Neuronal stem cell (in vitro differentiated cells): ENCODE data around the gene BDKRB2.
A peak's percentile ranks its signal among the peaks of the same experiment; 100 is the strongest.
"Not testable (repeated sequence)": the region's sequence is repeated elsewhere in the genome, so short reads cannot be mapped to it uniquely, and the experiment has no call there.

Experiments
- DNase-seq: peaks from one replicate; pipeline ENCODE4 v3.0.0-alpha.2; 2013; ENCODE audit warnings: low spot score
- H2AFZ ChIP-seq: one replicate; pipeline ENCODE4 v1.6.1; 2013; ENCODE audit warnings: mild to moderate bottlenecking, low read length, inconsistent platforms
- H2AK5ac ChIP-seq: 2 replicates; pipeline ENCODE4 v1.6.1; 2013; ENCODE audit warnings: low read depth, mild to moderate bottlenecking, inconsistent platforms, low read length, moderate library complexity, mixed read lengths
- H2BK120ac ChIP-seq: 2 replicates; pipeline ENCODE4 v1.6.1; 2013; ENCODE audit warnings: low read depth, mild to moderate bottlenecking, inconsistent platforms, low read length, moderate library complexity, mixed read lengths
- H2BK12ac ChIP-seq: one replicate; pipeline ENCODE4 v1.6.1; 2013; ENCODE audit warnings: low read length, inconsistent platforms
- H2BK15ac ChIP-seq: 2 replicates; pipeline ENCODE4 v1.6.1; 2013; ENCODE audit warnings: mild to moderate bottlenecking, low read length, inconsistent platforms, mixed read lengths
- H2BK5ac ChIP-seq: one replicate; pipeline ENCODE4 v1.6.1; 2013; ENCODE audit warnings: inconsistent platforms, mild to moderate bottlenecking, low read length, moderate library complexity
- H3K14ac ChIP-seq: one replicate; pipeline ENCODE4 v1.6.1; 2013; ENCODE audit warnings: low read length, inconsistent platforms
- H3K18ac ChIP-seq: 2 replicates; pipeline ENCODE4 v1.6.1; 2013; ENCODE audit warnings: low read length, inconsistent platforms
- H3K23ac ChIP-seq: 2 replicates; pipeline ENCODE4 v1.6.1; 2013; ENCODE audit warnings: low read depth, mild to moderate bottlenecking, mixed read lengths, low read length, inconsistent platforms; ENCODE audit not compliant: poor library complexity
- H3K27ac ChIP-seq: replicated peaks from 3 replicates; pipeline ENCODE4 v1.5.1; 2013; ENCODE audit warnings: low read length, inconsistent platforms
- H3K27me3 ChIP-seq, 3 experiments: 2 replicates each; pipeline ENCODE4 v1.6.1; 2013; ENCODE audit warnings: low read length in 3 of 3, mild to moderate bottlenecking in 2 of 3, inconsistent platforms in 1 of 3, low read depth in 1 of 3, mixed read lengths in 1 of 3, moderate library complexity in 1 of 3; ENCODE audit not compliant: control insufficient read depth in 3 of 3, insufficient read depth in 3 of 3
- H3K36me3 ChIP-seq, 2 donors: replicated peaks in 1 of 2; 2 replicates each; pipeline ENCODE4 v1.6.1; 2013; ENCODE audit warnings: low read length in 2 of 2; ENCODE audit not compliant: control insufficient read depth in 2 of 2, insufficient read depth in 2 of 2
- H3K4ac ChIP-seq: 2 replicates; pipeline ENCODE4 v1.6.1; 2013; ENCODE audit warnings: inconsistent platforms, mild to moderate bottlenecking, low read length, moderate library complexity
- H3K4me1 ChIP-seq, 2 donors: 1 replicate in 1 of 2; 2 replicates in 1 of 2; pipeline ENCODE4 v1.6.1; 2013; ENCODE audit warnings: low read length in 2 of 2, low read depth in 1 of 2; ENCODE audit not compliant: control insufficient read depth in 2 of 2, insufficient read depth in 1 of 2
- H3K4me2 ChIP-seq: one replicate; pipeline ENCODE4 v1.6.1; 2013; ENCODE audit warnings: mild to moderate bottlenecking, low read length, inconsistent platforms; ENCODE audit not compliant: insufficient read depth, poor library complexity, severe bottlenecking
- H3K4me3 ChIP-seq, 2 donors: 2 replicates each; pipeline ENCODE4 v1.5.1; 2013; ENCODE audit warnings: low read length in 2 of 2, mild to moderate bottlenecking in 2 of 2, inconsistent platforms in 1 of 2, moderate library complexity in 1 of 2
- H3K79me1 ChIP-seq: one replicate; pipeline ENCODE4 v1.6.1; 2013; ENCODE audit warnings: low read depth, mild to moderate bottlenecking, inconsistent platforms, low read length, moderate library complexity
- H3K9ac ChIP-seq: one replicate; pipeline ENCODE4 v1.6.1; 2013; ENCODE audit warnings: mild to moderate bottlenecking, low read depth, low read length, inconsistent platforms; ENCODE audit not compliant: poor library complexity
- H3K9me3 ChIP-seq, 2 donors: replicated peaks in 1 of 2; 2 replicates each; pipeline versions ENCODE3 to v1.6.1; 2013; ENCODE audit warnings: low read length in 2 of 2, mild to moderate bottlenecking in 2 of 2, inconsistent platforms in 1 of 2, low read depth in 1 of 2, mixed read lengths in 1 of 2, moderate library complexity in 1 of 2; ENCODE audit not compliant: control insufficient read depth in 2 of 2, insufficient read depth in 1 of 2
- H4K8ac ChIP-seq: one replicate; pipeline ENCODE4 v1.6.1; 2013; ENCODE audit warnings: low read depth, mild to moderate bottlenecking, inconsistent platforms, low read length, moderate library complexity
- H4K91ac ChIP-seq: one replicate; pipeline ENCODE4 v1.6.1; 2013; ENCODE audit warnings: low read length, low read depth, mild to moderate bottlenecking, inconsistent platforms; ENCODE audit not compliant: poor library complexity
- WGBS, 2 donors: extraction: QIAGEN DNeasy Blood & Tissue Kit; methylation state at CpG; one replicate each; pipeline ENCODE4 v1.1.7; 2013; ENCODE audit warnings: missing lambda C conversion rate in 2 of 2, mixed read lengths in 1 of 2; ENCODE audit not compliant: insufficient read length in 2 of 2, insufficient replicate concordance in 1 of 2; ENCODE audit errors: extremely low coverage in 2 of 2; 5-methylcytosine and 5-hydroxymethylcytosine counted together

Gene BDKRB2

DNA sequence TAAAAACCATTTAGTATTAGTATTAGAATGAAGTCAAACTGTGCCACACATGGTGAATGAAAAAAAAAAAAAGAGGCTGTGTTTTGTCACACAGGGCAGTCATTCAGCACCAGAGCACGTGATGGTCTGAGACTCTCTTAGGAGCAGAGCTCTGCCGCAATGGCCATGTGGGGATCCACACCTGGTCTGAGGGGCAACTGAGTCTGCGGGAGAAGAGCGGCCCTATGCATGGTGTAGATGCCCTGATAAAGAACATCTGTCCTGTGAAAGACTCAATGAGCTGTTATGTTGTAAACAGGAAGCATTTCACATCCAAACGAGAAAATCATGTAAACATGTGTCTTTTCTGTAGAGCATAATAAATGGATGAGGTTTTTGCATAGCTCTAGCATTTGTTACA, 39.1 kb downstream of the BDKRB2 start:
- H4K8ac ChIP-seq = no peak overlapping the region
- no peak overlapping the region for H3K18ac ChIP-seq
- no peaks in the 10 kb centered on the region for H3K79me1 ChIP-seq
- H3K27me3 ChIP-seq = no peaks in the 10 kb centered on the region
- no peak overlapping the region for H2BK120ac ChIP-seq
- no peak overlapping the region for H3K27ac ChIP-seq
- H2AK5ac ChIP-seq = no peak overlapping the region
- no CpG with 5 or more reads among the region's 5 CpGs for WGBS, 2 donors
- no peak overlapping the region for H2BK5ac ChIP-seq
- no peak overlapping the region for H4K91ac ChIP-seq
- H2BK15ac ChIP-seq = no peak overlapping the region
- no peak for DNase-seq
- no peak overlapping the region for H3K9ac ChIP-seq
- peaks cover 0 to 4% of the 10 kb centered on the region in 2 donors for H3K4me1 ChIP-seq
- no peaks in the 10 kb centered on the region for H3K36me3 ChIP-seq
- H3K14ac ChIP-seq = no peak overlapping the region
- no peak overlapping the region for H3K4ac ChIP-seq
- H3K23ac ChIP-seq = no peak overlapping the region
- no peak overlapping the region for H2AFZ ChIP-seq
- no peaks in the 10 kb centered on the region for H3K9me3 ChIP-seq
- no peak overlapping the region for H2BK12ac ChIP-seq
- H3K4me2 ChIP-seq = no peak overlapping the region
- H3K4me3 ChIP-seq = no peak overlapping the region

DNA sequence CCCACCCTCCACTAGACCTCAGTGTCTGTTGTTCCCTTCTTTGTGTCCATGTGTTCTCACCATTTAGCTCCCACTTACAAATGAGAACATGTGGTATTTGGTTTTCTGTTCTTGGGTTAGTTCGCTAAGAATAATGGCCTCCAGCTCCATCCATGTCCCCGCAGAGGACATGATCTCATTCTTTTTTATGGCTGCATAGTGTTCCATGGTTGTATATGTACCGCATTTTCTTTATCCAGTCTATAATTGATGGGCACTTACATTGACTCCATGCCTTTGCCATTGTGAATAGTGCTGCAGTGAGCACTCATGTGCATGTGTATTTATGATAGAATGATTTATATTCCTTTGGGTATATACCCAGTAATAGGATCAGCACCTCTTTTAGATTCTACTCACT, 40.4 kb downstream of the BDKRB2 start:
- H2AFZ ChIP-seq, H4K91ac ChIP-seq, H3K79me1 ChIP-seq, H3K4ac ChIP-seq, H3K4me3 ChIP-seq, H3K4me1 ChIP-seq, H3K27me3 ChIP-seq, H3K23ac ChIP-seq, H3K14ac ChIP-seq, H2BK12ac ChIP-seq, DNase-seq, H3K36me3 ChIP-seq, H3K18ac ChIP-seq, H3K27ac ChIP-seq, H3K9me3 ChIP-seq, H3K4me2 ChIP-seq, H2BK120ac ChIP-seq, H2BK5ac ChIP-seq, H4K8ac ChIP-seq, H3K9ac ChIP-seq, H2AK5ac ChIP-seq, H2BK15ac ChIP-seq: not testable (repeated sequence)
- no CpG with 5 or more reads among the region's 3 CpGs for WGBS, 2 donors

- Histone ChIP-seq H3K9ac (no peak overlapping the region), H3K27me3 (peaks cover 0 to 3% (median 0%) of the 10 kb centered on the region in 3 experiments), H3K18ac (no peak overlapping the region), H4K91ac (peak overlapping the region; percentile 31), H2BK12ac (no peak overlapping the region), H3K9me3 (no peaks in the 10 kb centered on the region), H3K23ac (no peak overlapping the region), H2BK5ac (no peak overlapping the region), H2BK15ac (no peak overlapping the region), H4K8ac (no peak overlapping the region), H3K4ac (no peak overlapping the region), H3K4me3 (no peak overlapping the region), H3K14ac (no peak overlapping the region), H2BK120ac (no peak overlapping the region), H3K4me2 (no peak overlapping the region), H2AFZ (no peak overlapping the region), H3K79me1 (no peaks in the 10 kb centered on the region), H3K4me1 (peaks cover 0 to 4% of the 10 kb centered on the region in 2 donors), H3K27ac (no peak overlapping the region), H3K36me3 (no peaks in the 10 kb centered on the region), H2AK5ac (no peak overlapping the region)
- DNase-seq = no peak
- WGBS, 2 donors = no CpG with 5 or more reads among the region's 3 CpGs
These were observed 41.3 kb downstream of the BDKRB2 start for GRCh38 chr14:96245710-96246538.

- Histone ChIP-seq H3K4me3 (no peak overlapping the region), H4K91ac (no peak overlapping the region), H3K4ac (no peak overlapping the region), H3K27ac (no peak overlapping the region), H2BK12ac (no peak overlapping the region), H2BK15ac (no peak overlapping the region), H3K9me3 (no peaks in the 10 kb centered on the region), H3K27me3 (peaks cover 0 to 3% (median 0%) of the 10 kb centered on the region in 3 experiments), H3K23ac (no peak overlapping the region), H4K8ac (no peak overlapping the region), H3K14ac (no peak overlapping the region), H3K9ac (no peak overlapping the region), H2AK5ac (no peak overlapping the region), H3K18ac (no peak overlapping the region), H3K79me1 (no peaks in the 10 kb centered on the region), H2BK120ac (no peak overlapping the region), H2AFZ (no peak overlapping the region), H3K4me2 (no peak overlapping the region), H3K36me3 (no peaks in the 10 kb centered on the region), H3K4me1 (peaks cover 0 to 4% of the 10 kb centered on the region in 2 donors), H2BK5ac (no peak overlapping the region)
- no peak for DNase-seq
- WGBS, 2 donors = no CpG with 5 or more reads among the region's 1 CpG
These were observed 41.9 kb downstream of the BDKRB2 start for GRCh38 chr14:96246539-96246847.
